Kidney (tissue), 14 donors: ENCODE data around the gene HDAC11. TPM values are rescaled to one million over a fixed set of nuclear protein-coding genes. Genes with fewer than 3 reads are reported as not detected.
A peak's percentile ranks its signal among the peaks of the same experiment; 100 is the strongest.

Experiments used
- DNase-seq, 5 donors: peaks; one replicate each; pipeline ENCODE4 v3.0.0-alpha.2; 2013 to 2020
- FAIRE-seq: peaks from 2 replicates; lab custom pipeline; 2012; peaks lifted over from hg19 to GRCh38; lab: Jason Lieb, UNC
- H3K27ac ChIP-seq, 2 donors: one replicate each; pipeline ENCODE4 v1.7.0; 2013; ENCODE audit warnings: low read depth in 2 of 2, low read length in 2 of 2, inconsistent platforms in 1 of 2
- H3K27me3 ChIP-seq: one replicate; pipeline ENCODE4 v1.7.1; 2013; ENCODE audit warnings: low read length, inconsistent platforms; ENCODE audit not compliant: control insufficient read depth, insufficient read depth
- H3K36me3 ChIP-seq, 3 donors: one replicate each; pipeline versions ENCODE4 v1.7.0 to v1.7.1; 2013; ENCODE audit warnings: low read length in 3 of 3, control low read depth in 1 of 3, inconsistent platforms in 1 of 3; ENCODE audit not compliant: insufficient read depth in 3 of 3, control insufficient read depth in 2 of 3
- H3K4me1 ChIP-seq, 3 donors: one replicate each; pipeline versions ENCODE4 v1.7.0 to v1.7.1; 2013; ENCODE audit warnings: low read length in 3 of 3, inconsistent platforms in 1 of 3, low read depth in 1 of 3; ENCODE audit not compliant: control insufficient read depth in 2 of 3, insufficient read depth in 2 of 3
- H3K4me3 ChIP-seq, 3 donors: one replicate each; pipeline versions ENCODE4 v1.7.0 to v1.8.1; 2013; ENCODE audit warnings: low read length in 3 of 3, control low read depth in 1 of 3, inconsistent platforms in 1 of 3
- H3K9ac ChIP-seq, 3 donors: one replicate each; pipeline versions ENCODE4 v1.7.0 to v1.7.1; 2013; ENCODE audit warnings: low read length in 3 of 3, control low read depth in 1 of 3, inconsistent platforms in 1 of 3
- H3K9me3 ChIP-seq, 3 donors: one replicate each; pipeline versions ENCODE4 v1.7.0 to v1.7.1; 2013; ENCODE audit warnings: low read length in 3 of 3, control low read depth in 1 of 3, inconsistent platforms in 1 of 3; ENCODE audit not compliant: control insufficient read depth in 2 of 3, insufficient read depth in 1 of 3
- intact Hi-C: fragments of 100-400 bp; cut with DNase I; formaldehyde crosslinking; loops from one replicate; pipeline ENCODE4 v1.11.1; 2022
- polyA plus RNA-seq: library from polyadenylated mRNA; stranded (reverse); fragments of 350-450 nt; fragmentation: Illumina TruSeq; extraction: RNeasy Lipid Tissue Mini Kit (QIAGEN cat#74804); gene quantifications from one replicate; pipeline ENCODE4 v1.2.3, GENCODE V29; 2014; ENCODE audit warnings: low read depth, low replicate concordance; ENCODE audit not compliant: insufficient read depth
- total RNA-seq: library from RNA; stranded (reverse); fragmentation: NEBNext Ultra II Directional; extraction: Animal tissue kit (Norgen Biotek cat#: 25700); gene quantifications from one replicate; pipeline ENCODE4 v1.2.1, GENCODE V29; 2021
- TF ChIP-seq, protein P1 (sequence below): IDR thresholded peaks from 3 replicates; pipeline ENCODE4 v1.5.1; 2012; ENCODE audit warnings: mild to moderate bottlenecking, moderate library complexity, borderline replicate concordance; ENCODE audit not compliant: insufficient read depth; ENCODE audit errors: extremely low read depth
- donor health status: control.
- donor health status: control.
- donor health status: control.
- donor health status: control.
- donor health status: control.
- donor health status: DM: yes; HTN: yes; CAD: no.
- donor health status: Normal renal cell carcinoma (clear cell type).

HDAC11 gene
- total and polyA plus RNA-seq, 2 donors from 2014 or later, result 28.3 to 43.7 TPM

- no peak overlapping the region for H3K27ac ChIP-seq
- intact Hi-C loops, result no loop called here
- H3K36me3 ChIP-seq, result no peaks in the 10 kb centered on the region
- peak in 1 of 5 donors; percentile 6 for DNase-seq
- TF ChIP-seq, protein P1, sequence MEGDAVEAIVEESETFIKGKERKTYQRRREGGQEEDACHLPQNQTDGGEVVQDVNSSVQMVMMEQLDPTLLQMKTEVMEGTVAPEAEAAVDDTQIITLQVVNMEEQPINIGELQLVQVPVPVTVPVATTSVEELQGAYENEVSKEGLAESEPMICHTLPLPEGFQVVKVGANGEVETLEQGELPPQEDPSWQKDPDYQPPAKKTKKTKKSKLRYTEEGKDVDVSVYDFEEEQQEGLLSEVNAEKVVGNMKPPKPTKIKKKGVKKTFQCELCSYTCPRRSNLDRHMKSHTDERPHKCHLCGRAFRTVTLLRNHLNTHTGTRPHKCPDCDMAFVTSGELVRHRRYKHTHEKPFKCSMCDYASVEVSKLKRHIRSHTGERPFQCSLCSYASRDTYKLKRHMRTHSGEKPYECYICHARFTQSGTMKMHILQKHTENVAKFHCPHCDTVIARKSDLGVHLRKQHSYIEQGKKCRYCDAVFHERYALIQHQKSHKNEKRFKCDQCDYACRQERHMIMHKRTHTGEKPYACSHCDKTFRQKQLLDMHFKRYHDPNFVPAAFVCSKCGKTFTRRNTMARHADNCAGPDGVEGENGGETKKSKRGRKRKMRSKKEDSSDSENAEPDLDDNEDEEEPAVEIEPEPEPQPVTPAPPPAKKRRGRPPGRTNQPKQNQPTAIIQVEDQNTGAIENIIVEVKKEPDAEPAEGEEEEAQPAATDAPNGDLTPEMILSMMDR, result no peak
- H3K4me3 ChIP-seq, result no peak overlapping the region
- H3K9me3 ChIP-seq, result no peaks in the 10 kb centered on the region
- no peak overlapping the region for H3K9ac ChIP-seq
- FAIRE-seq, result no peak
- H3K4me1 ChIP-seq, result no peaks in the 10 kb centered on the region
- H3K27me3 ChIP-seq, result no peaks in the 10 kb centered on the region
Observed at GRCh38 chr3:13529196-13530112, 49.3 kb downstream of the HDAC11 start.

DNA sequence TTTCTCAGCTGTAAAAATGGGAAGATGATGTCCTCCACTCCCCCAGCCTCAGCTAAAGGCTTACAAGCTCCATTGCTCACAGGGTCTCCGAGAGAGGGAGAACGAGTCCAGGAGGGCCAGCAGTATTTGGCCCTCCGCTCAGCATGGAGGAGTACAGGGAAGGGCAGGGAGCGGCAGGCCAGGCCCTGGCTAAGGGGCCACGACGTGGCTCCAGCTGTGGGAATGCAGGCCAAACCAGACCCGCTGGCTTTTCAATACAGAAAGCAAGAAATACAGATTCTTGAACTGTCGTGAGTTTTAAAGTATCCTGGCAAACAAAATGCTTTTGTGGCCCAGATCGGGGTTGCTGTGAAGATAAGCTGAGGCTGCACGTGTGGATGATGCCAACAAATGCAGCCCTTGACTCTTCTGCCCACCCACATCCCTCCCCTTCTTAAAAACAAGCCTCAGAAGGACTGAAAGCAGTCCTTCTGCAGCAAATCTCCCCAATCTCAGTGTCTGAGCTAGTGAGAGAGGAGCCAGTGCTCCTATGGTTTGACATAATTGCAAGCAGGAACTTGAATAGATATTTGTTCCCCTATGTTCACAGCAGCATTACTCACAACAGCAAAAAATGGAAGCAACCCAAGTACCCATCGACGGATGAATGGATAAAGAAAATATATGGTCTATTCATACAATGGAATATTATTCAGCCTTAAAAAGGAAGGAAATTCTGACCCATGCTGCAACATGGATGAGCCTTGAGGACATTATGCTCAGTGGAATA, 50.3 kb downstream of the HDAC11 start:
- FAIRE-seq (no peak), DNase-seq (peak in 1 of 5 donors; percentile 34)
- Histone ChIP-seq H3K27ac (no peak overlapping the region), H3K4me3 (no peak overlapping the region), H3K36me3 (no peaks in the 10 kb centered on the region), H3K4me1 (no peaks in the 10 kb centered on the region), H3K9ac (no peak overlapping the region), H3K9me3 (no peaks in the 10 kb centered on the region), H3K27me3 (no peaks in the 10 kb centered on the region)
- TF ChIP-seq, protein P1, result no peak
- intact Hi-C loops, result no loop called here

GRCh38 chr3:13532085-13532484, 52.0 kb downstream of the HDAC11 start:
- Histone ChIP-seq H3K27me3 (no peaks in the 10 kb centered on the region), H3K27ac (no peak overlapping the region), H3K9me3 (no peaks in the 10 kb centered on the region), H3K36me3 (no peaks in the 10 kb centered on the region), H3K4me1 (no peaks in the 10 kb centered on the region), H3K9ac (no peak overlapping the region), H3K4me3 (no peak overlapping the region)
- peak in 1 of 5 donors; percentile 27 for DNase-seq
- TF ChIP-seq, protein P1, result no peak
- intact Hi-C loops, result no loop called here
- FAIRE-seq, result no peak
